Epithelial cell of alveolus of lung (primary cell): ENCODE measurements around the gene COL16A1. TPM values are rescaled to one million over a fixed set of nuclear protein-coding genes. Genes with fewer than 3 reads are reported as not detected.

Experiments
- total RNA-seq: library from RNA; depleted of rRNA; stranded (reverse); fragments of >200 nt; gene quantifications from 2 replicates; pipeline ENCODE4 v1.2.1, GENCODE V29; 2015

The COL16A1 gene
- total RNA-seq, result 97.9 and 173 TPM in 2 replicates

DNA sequence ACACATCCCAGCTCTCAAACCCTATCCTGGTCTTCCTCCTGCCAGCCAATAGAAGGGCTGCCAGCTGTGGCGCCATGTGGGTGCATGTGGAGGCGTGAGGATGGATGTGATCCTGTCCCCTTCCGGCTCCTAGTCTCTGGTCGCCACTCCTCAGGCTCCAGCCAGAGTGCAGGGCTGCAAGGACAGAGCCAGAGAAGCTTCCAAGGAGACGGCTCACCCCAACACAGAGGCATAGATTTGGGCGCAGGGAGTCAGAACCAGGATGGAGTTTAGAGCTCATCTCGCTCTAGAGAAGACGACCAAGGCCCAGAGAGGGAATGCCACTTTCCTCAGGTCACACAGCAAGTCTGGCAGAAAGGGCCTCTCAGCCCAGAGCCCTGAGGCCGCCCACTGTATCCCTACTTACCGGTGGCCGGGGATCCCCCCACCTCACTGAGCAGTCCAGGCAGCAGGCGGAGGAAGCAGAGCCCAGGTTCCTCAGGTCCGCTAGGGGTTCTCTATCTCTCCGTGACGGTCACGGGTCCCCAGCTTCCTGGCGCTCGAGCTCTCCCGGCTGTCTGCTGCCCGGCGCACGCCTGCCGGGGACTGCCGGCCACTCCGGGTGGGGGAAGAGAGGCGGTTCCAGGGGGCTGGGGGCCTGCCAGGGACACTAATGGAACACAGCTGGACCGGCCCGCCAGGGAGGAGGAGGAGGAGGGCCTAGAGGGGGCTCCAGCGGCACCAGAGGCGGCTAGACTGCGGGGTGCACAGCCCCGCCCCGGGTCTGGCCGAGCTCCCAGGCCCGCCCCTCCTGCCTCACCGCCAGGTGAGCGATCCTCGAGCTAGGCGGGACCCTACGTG is at the start of gene COL16A1:
TSS of gene COL16A1 (minus strand) at position 587 of the 840 bp plus-strand sequence. CDS start 1,824 bp downstream, outside the sequence.

DNA sequence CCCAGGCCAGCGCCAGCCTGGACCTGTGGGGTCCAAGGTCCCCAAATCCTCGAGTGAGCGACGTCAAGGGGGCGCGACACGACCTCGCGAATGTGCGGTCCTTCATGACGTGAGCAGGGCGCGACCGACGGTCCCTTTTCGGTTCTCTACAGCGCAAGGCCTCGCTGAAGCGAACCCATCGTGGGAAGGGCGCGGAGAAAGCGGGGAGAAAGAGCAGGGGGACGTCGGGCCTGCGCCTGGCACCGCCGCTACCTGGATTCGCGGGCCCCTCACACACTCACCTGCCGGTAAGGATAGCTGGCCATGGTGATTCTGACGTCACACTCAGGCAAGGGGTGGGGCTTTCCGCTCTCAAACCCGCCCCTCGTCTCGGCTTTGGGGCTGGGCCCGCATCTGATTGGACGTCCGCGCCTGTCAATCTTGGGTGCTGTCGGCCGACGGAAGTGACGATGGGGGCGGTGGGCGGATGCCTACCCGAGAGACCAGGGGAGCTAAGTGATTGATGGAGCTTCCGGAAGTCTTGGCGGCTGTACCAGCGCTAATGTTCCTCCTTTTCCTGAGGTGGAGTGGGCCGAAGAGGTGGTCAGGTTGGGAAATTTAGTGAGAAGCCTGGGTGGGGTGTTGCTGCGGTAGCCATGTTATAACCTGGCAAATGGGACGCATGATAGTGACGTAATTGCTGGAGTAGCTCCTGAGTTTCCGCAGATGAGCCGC is 59.1 kb downstream of the COL16A1 start, which contains the start of gene PEF1:
TSS of gene PEF1 (minus strand) at position 317 of the 714 bp plus-strand sequence. CDS start at position 305, 12 bp downstream.

DNA sequence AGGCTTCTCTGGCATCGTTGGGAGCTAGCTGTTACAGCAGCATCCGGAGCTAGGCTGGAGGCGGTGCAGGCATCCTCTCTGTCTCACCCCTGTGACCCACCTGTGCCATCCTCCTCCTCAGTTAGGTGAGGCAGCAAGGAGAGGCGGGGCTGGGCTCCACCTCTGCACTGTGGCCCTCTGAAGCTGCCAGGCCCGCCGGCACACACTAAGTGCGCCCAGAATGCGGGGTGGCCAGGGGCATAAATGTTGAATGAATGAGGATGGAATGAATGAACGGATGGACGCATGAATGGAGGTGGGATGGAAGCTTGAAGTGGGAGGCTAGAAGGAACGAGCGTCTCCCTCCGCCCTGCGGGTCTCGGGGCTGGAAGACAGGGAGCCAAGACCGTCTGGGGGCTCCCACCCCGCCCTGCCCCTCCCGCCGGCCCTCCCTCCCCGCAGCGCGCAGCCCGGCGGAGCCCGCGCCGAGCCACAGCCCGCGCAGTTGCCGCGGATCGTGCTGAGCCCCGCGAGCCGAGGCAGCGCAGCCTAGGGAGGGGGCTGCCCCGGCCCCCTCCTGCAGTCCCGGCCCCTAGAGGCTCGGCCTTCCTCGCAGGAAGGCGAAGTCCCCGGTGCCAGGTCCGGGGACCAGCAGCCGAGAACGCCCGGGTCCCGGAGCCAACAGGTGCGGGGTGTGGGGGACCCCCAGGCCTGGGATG is 86.5 kb downstream of the COL16A1 start, which contains the start of gene HCRTR1:
TSS of gene HCRTR1 (plus strand) at position 472 of the 698 bp plus-strand sequence. CDS start 1,504 bp downstream, outside the sequence.

Other genes starting within 250 kb of the COL16A1 start
- 16.6 and 141 TPM in 2 replicates for gene TINAGL1, start 127.5 kb downstream of the COL16A1 start, total RNA-seq
- 0.13 TPM in 1 of 2 replicates, not detected in the other for gene HCRTR1, start 86.3 kb downstream of the COL16A1 start, total RNA-seq
- gene PEF1, start 59.1 kb downstream of the COL16A1 start, total RNA-seq, result 75.2 and 93.1 TPM in 2 replicates
- gene ADGRB2, start 60.3 kb upstream of the COL16A1 start, total RNA-seq, result 17.2 and 19.5 TPM in 2 replicates
- 15.3 and 83.4 TPM in 2 replicates for gene SPOCD1, start 112.0 kb upstream of the COL16A1 start, total RNA-seq
- 241 and 300 TPM in 2 replicates for gene PTP4A2, start 234.4 kb upstream of the COL16A1 start, total RNA-seq